NK-92 (cell line): Measurements from ENCODE around the gene PRDM16.

Experiments used
- DNase-seq: peaks from one replicate; lab custom pipeline; 2025; ENCODE audit not compliant: unreplicated experiment; lab: John Stamatoyannopoulos, UW

The PRDM16 gene

GRCh38 chr1:3477241-3477995 lies 408.4 kb downstream of the PRDM16 start:
- DNase-seq, result no peak

GRCh38 chr1:3478187-3478586 lies 409.2 kb downstream of the PRDM16 start:
- no peak for DNase-seq

GRCh38 chr1:3479511-3480368 lies 410.7 kb downstream of the PRDM16 start:
- DNase-seq, result no peak

- DNase-seq, result no peak
Observed at GRCh38 chr1:3480369-3480719, 411.3 kb downstream of the PRDM16 start.

GRCh38 chr1:3481046-3481445 lies 412.0 kb downstream of the PRDM16 start:
- no peak for DNase-seq

- no peak for DNase-seq
Observed at GRCh38 chr1:3481836-3482375, 412.9 kb downstream of the PRDM16 start.

- DNase-seq, result no peak
Observed at GRCh38 chr1:3482378-3482849, 413.4 kb downstream of the PRDM16 start.

- no peak for DNase-seq
Observed at GRCh38 chr1:3483380-3483779, 414.4 kb downstream of the PRDM16 start.

GRCh38 chr1:3483801-3484444 lies 414.9 kb downstream of the PRDM16 start:
- no peak for DNase-seq

- no peak for DNase-seq
Observed at GRCh38 chr1:3485016-3485415, 416.0 kb downstream of the PRDM16 start.
